Spleen (tissue), 11 donors: ENCODE measurements around the gene ZNF648. TPM values are rescaled to one million over a fixed set of nuclear protein-coding genes. Genes with fewer than 3 reads are reported as not detected.

Experiments used
- DNase-seq: peaks from one replicate; pipeline ENCODE4 v3.0.0-alpha.2; 2020
- H3K27ac ChIP-seq, 8 donors: fragments of 200-600 bp; sonication (generic) in 7 of 8; 1 replicate in 4 of 8; 2 replicates in 4 of 8; pipeline versions ENCODE4 v1.5.0 to v1.8.0; 2016 to 2021; ENCODE audit warnings: inconsistent platforms in 4 of 8, mild to moderate bottlenecking in 4 of 8, moderate library complexity in 1 of 8
- H3K27me3 ChIP-seq, 7 donors: fragments of 200-600 bp; sonication (generic) in 6 of 7; replicated peaks in 1 of 7; 1 replicate in 4 of 7; 2 replicates in 3 of 7; pipeline versions ENCODE4 v1.5.0 to v1.8.0; 2016 to 2021; ENCODE audit warnings: inconsistent platforms in 3 of 7, mild to moderate bottlenecking in 1 of 7
- H3K36me3 ChIP-seq, 6 donors: fragments of 200-600 bp; sonication (generic) in 5 of 6; 1 replicate in 4 of 6; 2 replicates in 2 of 6; pipeline versions ENCODE4 v1.5.0 to v1.8.0; 2016 to 2021; ENCODE audit warnings: inconsistent platforms in 2 of 6
- H3K4me1 ChIP-seq, 6 donors: fragments of 200-600 bp; sonication (generic) in 5 of 6; 1 replicate in 3 of 6; 2 replicates in 3 of 6; pipeline versions ENCODE4 v1.5.0 to v1.8.0; 2016 to 2021; ENCODE audit warnings: inconsistent platforms in 3 of 6
- H3K4me3 ChIP-seq, 8 donors: fragments of 200-600 bp; sonication (generic) in 7 of 8; 1 replicate in 4 of 8; 2 replicates in 4 of 8; pipeline versions ENCODE4 v1.5.0 to v1.8.0; 2016 to 2021; ENCODE audit warnings: inconsistent platforms in 4 of 8, mild to moderate bottlenecking in 4 of 8, moderate library complexity in 2 of 8
- H3K9me3 ChIP-seq, 8 donors: fragments of 200-600 bp; sonication (generic) in 7 of 8; 1 replicate in 4 of 8; 2 replicates in 4 of 8; pipeline versions ENCODE4 v1.5.0 to v1.8.0; 2016 to 2021; ENCODE audit warnings: inconsistent platforms in 4 of 8
- POLR2A ChIP-seq, 3 donors: fragments of 450-650 bp; IDR thresholded peaks; one replicate each; pipeline ENCODE4 v1.5.1; 2017; ENCODE audit warnings: antibody characterized with exemption in 3 of 3, mild to moderate bottlenecking in 1 of 3
- POLR2AphosphoS5 ChIP-seq, 3 donors: sonication (generic); formaldehyde crosslinking; IDR thresholded peaks; one replicate each; pipeline ENCODE4 v1.5.1; 2017; ENCODE audit warnings: antibody characterized with exemption in 3 of 3
- WGBS, 5 donors: extraction: QIAGEN DNeasy Blood & Tissue Kit in 3 of 5; methylation state at CpG; one replicate each; pipeline versions ENCODE4 v1.1.5 to v1.1.7; 2013 to 2018; 5-methylcytosine and 5-hydroxymethylcytosine counted together
- intact Hi-C: fragments of 100-400 bp; cut with DNase I; formaldehyde crosslinking; loops from one replicate; pipeline ENCODE4 v1.15.0; 2023; ENCODE audit warnings: low total_unique reads
- polyA plus RNA-seq, 3 donors: library from polyadenylated mRNA; stranded (reverse); fragments of 200-250 nt; gene quantifications; one replicate each; pipeline ENCODE4 v1.2.1, GENCODE V29; 2013
- total RNA-seq, 7 donors: library from RNA; depleted of rRNA in 3 of 7; stranded (reverse); fragments of >200 nt in 3 of 7; fragmentation: NEBNext Ultra II Directional in 4 of 7; extraction: Animal tissue kit (Norgen Biotek cat#: 25700) in 4 of 7; gene quantifications; one replicate each; pipeline versions ENCODE4 v1.1.0 to v1.2.1, GENCODE V29; 2016 to 2021
- TF ChIP-seq, protein P1 (sequence below), 11 experiments: fragments of 200-600 bp in 7 of 11; fragments of 450-650 bp in 4 of 11; sonication (generic) in 4 of 11; IDR thresholded peaks in 8 of 11; conservative IDR thresholded peaks in 3 of 11; 1 replicate in 7 of 11; 2 replicates in 4 of 11; pipeline versions ENCODE4 v1.4.0 to v1.8.0; 2016 to 2021; ENCODE audit warnings: antibody characterized with exemption in 11 of 11, inconsistent platforms in 4 of 11, mild to moderate bottlenecking in 1 of 11
- donor health status: healthy with polysubstance abuse.
- donor health status: DM: no; HTN: no; CAD: no; lungs with moderate emphysema.
- donor health status: DM: no; HTN: no; CAD: no.
- donor health status: Bipolar disorder and iron deficiency.
- donor health status: healthy.
- donor health status: DM: no; HTN: no; CAD: no.
- donor health status: DM: yes; HTN: yes; CAD: no.

The ZNF648 gene
- total and polyA plus RNA-seq, 10 donors: 0.26 TPM; not detected in 9

- Histone ChIP-seq H3K9me3 (no peaks in the 10 kb centered on the region), H3K4me3 (no peak overlapping the region), H3K4me1 (peaks cover 4 to 17% (median 10%) of the 10 kb centered on the region in 6 donors), H3K27me3 (no peaks in the 10 kb centered on the region), H3K36me3 (no peaks in the 10 kb centered on the region), H3K27ac (no peak overlapping the region)
- no peak for DNase-seq
- TF ChIP-seq POLR2AphosphoS5 (IDR thresholded peaks at IDR 0.05): no peak
- no peak for TF ChIP-seq POLR2A (IDR thresholded peaks at IDR 0.05)
- TF ChIP-seq, protein P1, sequence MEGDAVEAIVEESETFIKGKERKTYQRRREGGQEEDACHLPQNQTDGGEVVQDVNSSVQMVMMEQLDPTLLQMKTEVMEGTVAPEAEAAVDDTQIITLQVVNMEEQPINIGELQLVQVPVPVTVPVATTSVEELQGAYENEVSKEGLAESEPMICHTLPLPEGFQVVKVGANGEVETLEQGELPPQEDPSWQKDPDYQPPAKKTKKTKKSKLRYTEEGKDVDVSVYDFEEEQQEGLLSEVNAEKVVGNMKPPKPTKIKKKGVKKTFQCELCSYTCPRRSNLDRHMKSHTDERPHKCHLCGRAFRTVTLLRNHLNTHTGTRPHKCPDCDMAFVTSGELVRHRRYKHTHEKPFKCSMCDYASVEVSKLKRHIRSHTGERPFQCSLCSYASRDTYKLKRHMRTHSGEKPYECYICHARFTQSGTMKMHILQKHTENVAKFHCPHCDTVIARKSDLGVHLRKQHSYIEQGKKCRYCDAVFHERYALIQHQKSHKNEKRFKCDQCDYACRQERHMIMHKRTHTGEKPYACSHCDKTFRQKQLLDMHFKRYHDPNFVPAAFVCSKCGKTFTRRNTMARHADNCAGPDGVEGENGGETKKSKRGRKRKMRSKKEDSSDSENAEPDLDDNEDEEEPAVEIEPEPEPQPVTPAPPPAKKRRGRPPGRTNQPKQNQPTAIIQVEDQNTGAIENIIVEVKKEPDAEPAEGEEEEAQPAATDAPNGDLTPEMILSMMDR (IDR thresholded peaks at IDR 0.05 in 8 of 11, conservative IDR thresholded peaks at IDR 0.05 in 3 of 11): no peak
- intact Hi-C loops: no loop called here
- 45 to 62% (median 51%) methylated on average over 3 of the region's 3 CpGs for WGBS, 5 donors
These were observed 18.5 kb upstream of the ZNF648 start for GRCh38 chr1:182080040-182080439.

- intact Hi-C loops: loop anchor here (10.0 kb wide), 1 partner anchor 587 kb away; the partner anchor contains the start of gene CACNA1E
These were observed 10.4 kb upstream of the ZNF648 start for GRCh38 chr1:182071924-182072323.

DNA sequence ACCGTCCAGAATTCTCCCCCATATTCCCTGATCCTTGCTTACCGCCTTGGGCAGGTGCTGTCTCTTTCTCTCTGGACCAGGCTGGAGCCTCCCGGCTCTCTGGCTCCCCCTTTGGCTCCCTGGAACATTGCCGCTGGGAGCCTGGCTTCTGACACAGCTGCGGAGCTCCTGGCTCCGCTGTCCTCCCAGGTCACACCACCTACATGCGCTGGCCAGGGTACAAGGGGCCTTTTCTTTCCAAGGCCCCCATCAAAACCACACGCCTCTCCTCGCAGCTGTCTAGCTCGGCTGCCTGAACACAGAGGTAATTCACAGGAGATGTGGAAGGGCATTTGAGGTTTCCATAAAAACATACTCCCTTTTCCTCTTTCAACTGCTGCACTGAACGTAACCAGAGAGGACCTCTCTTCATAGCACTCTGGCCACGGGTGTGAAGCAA, 7.5 kb upstream of the ZNF648 start:
- no peak for DNase-seq
- Histone ChIP-seq H3K36me3 (no peaks in the 10 kb centered on the region), H3K4me1 (peaks cover 0 to 4% (median 0%) of the 10 kb centered on the region in 6 donors), H3K9me3 (peaks cover 0 to 1% (median 0%) of the 10 kb centered on the region in 8 donors), H3K4me3 (no peak overlapping the region), H3K27me3 (peaks cover 0 to 39% (median 0%) of the 10 kb centered on the region in 7 donors), H3K27ac (no peak overlapping the region)
- no peak for TF ChIP-seq POLR2A (IDR thresholded peaks at IDR 0.05)
- TF ChIP-seq, protein P1 (IDR thresholded peaks at IDR 0.05 in 8 of 11, conservative IDR thresholded peaks at IDR 0.05 in 3 of 11): peak in 9 of 11 experiments; percentile 9 to 72 (median 47)
- 9 to 30% (median 15%) methylated on average over 9 to 12 of the region's 12 CpGs for WGBS, 5 donors
- intact Hi-C loops: no loop called here

More at GRCh38 chr1:182071924-182072323, 10.4 kb upstream of the ZNF648 start:
- Histone ChIP-seq H3K27me3 (peaks cover 0 to 33% (median 0%) of the 10 kb centered on the region in 7 donors), H3K4me1 (peaks cover 0 to 4% (median 0%) of the 10 kb centered on the region in 6 donors), H3K4me3 (no peak overlapping the region), H3K36me3 (no peaks in the 10 kb centered on the region), H3K27ac (no peak overlapping the region), H3K9me3 (no peaks in the 10 kb centered on the region)
- TF ChIP-seq, protein P1 (IDR thresholded peaks at IDR 0.05 in 8 of 11, conservative IDR thresholded peaks at IDR 0.05 in 3 of 11): no peak
- TF ChIP-seq POLR2AphosphoS5 (IDR thresholded peaks at IDR 0.05) (no peak), POLR2A (IDR thresholded peaks at IDR 0.05) (no peak)
- 72 to 85% (median 79%) methylated on average over 4 of the region's 4 CpGs for WGBS, 5 donors
- no peak for DNase-seq

DNA sequence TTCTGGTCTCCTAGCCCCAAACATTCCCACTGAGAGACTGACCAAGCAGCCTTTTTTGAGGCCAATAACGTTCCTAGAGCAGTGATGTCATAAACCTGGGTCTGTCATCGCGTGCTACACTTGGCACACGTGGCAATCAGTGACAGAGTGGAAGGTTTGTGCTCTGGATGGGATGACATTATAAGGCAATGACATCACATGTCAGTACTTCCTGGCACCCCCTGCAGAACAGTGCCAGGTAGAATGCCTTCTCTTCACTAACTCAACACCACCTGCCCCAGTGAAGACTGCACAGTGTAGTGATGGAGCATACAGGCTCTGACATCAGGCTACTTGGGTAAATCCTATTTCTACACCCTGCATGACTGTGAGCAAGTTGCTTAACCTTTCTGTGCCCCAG, 5.4 kb upstream of the ZNF648 start:
- no peak for DNase-seq
- peaks cover 0 to 4% (median 0%) of the 10 kb centered on the region in 6 donors for H3K4me1 ChIP-seq
- H3K36me3 ChIP-seq: no peaks in the 10 kb centered on the region
- no peak overlapping the region for H3K4me3 ChIP-seq
- H3K27me3 ChIP-seq: peaks cover 0 to 42% (median 0%) of the 10 kb centered on the region in 7 donors
- no peak overlapping the region for H3K27ac ChIP-seq
- WGBS, 5 donors: 77 to 83% (median 79%) methylated on average over 4 of the region's 4 CpGs
- peaks cover 0 to 8% (median 0%) of the 10 kb centered on the region in 8 donors for H3K9me3 ChIP-seq
- TF ChIP-seq POLR2A (IDR thresholded peaks at IDR 0.05) (no peak), POLR2AphosphoS5 (IDR thresholded peaks at IDR 0.05) (no peak)
- TF ChIP-seq, protein P1 (IDR thresholded peaks at IDR 0.05 in 8 of 11, conservative IDR thresholded peaks at IDR 0.05 in 3 of 11): no peak
- intact Hi-C loops: no loop called here
